Measurements from ENCODE around the gene DYNC1I1. TPM values are rescaled to one million over a fixed set of nuclear protein-coding genes. Genes with fewer than 3 reads are reported as not detected.
"Not testable (repeated sequence)": the region's sequence is repeated elsewhere in the genome, so short reads cannot be mapped to it uniquely, and the experiment has no call there.

Gene DYNC1I1
- total and polyA plus RNA-seq, 3 experiments from 2014 or later = not detected

DNA sequence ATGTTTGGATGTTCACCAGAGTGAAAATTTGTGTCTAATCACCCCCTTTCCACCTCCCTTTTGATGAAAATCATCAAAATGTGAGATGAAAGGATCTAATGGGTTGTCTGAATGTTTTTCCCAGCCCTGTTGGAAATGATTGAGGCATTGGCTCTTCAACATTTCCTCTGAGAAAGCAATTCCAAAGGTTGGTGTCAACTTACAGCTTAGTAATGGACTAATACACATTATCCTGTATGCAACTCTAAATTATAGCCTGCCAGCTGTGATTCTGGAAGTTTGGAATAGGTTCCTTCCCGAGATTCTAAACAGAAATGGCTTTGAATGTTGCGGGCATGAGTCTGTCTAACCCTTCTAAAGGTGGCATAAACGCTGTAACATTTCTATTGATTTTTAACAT, 152.9 kb downstream of the DYNC1I1 start:
- Histone ChIP-seq H3K4me1 (ENCODE audit: insufficient read depth, low read length) (no peaks in the 10 kb centered on the region), H3K27me3 (ENCODE audit: insufficient read depth, low read length, poor library complexity, severe bottlenecking) (no peaks in the 10 kb centered on the region), H3K36me3 (ENCODE audit: insufficient read depth, low read length) (no peaks in the 10 kb centered on the region), H3K4me3 (ENCODE audit: low read length) (no peak overlapping the region), H3K9me3 (ENCODE audit: low read length) (no peaks in the 10 kb centered on the region), H3K27ac (ENCODE audit: low read depth, low read length) (no peak overlapping the region)
- H3K9me3 Mint-ChIP-seq = no peaks in the 10 kb centered on the region
- H3K36me3 Mint-ChIP-seq = no peaks in the 10 kb centered on the region
- peaks cover 2 to 6% of the 10 kb centered on the region in 2 donors for H3K27me3 Mint-ChIP-seq
- no peak for DNase-seq
- POLR2A ChIA-PET = no interaction called here
- no peaks in the 10 kb centered on the region for H3K4me1 Mint-ChIP-seq
- no peak overlapping the region for H3K4me3 Mint-ChIP-seq
- CTCF ChIA-PET = interaction anchor here (1.2 kb wide), 1 partner anchor 8 kb away, joined by 5 read pairs; no protein-coding TSS in a partner anchor
- H3K27ac Mint-ChIP-seq = no peak overlapping the region

DNA sequence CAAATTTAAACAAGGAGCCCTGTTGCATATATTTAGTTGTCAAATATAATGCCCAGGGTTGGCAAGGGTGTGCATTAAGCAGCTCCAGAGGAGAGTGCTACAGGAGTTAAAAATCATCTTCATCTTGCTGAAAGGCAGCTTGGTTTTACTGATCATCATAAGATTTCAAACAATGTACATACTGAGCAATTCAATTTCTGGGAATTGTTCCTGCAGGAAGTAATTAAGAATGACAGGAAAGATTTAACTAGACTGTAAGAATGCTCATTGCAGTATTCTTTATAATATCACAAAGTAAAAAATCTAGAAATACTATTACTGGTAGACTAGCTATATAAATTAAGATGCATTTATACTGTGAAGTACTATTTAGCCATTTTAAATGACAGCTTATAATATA, 153.6 kb downstream of the DYNC1I1 start:
- H3K9me3 ChIP-seq (ENCODE audit: low read length) = no peaks in the 10 kb centered on the region
- no peaks in the 10 kb centered on the region for H3K9me3 Mint-ChIP-seq
- no peaks in the 10 kb centered on the region for H3K4me1 ChIP-seq (ENCODE audit: insufficient read depth, low read length)
- ChIA-PET POLR2A (no interaction called here), CTCF (interaction anchor here (1.2 kb wide), 1 partner anchor 9 kb away, joined by 5 read pairs; no protein-coding TSS in a partner anchor)
- H3K36me3 ChIP-seq (ENCODE audit: insufficient read depth, low read length) = no peaks in the 10 kb centered on the region
- no peak overlapping the region for H3K27ac Mint-ChIP-seq
- no peaks in the 10 kb centered on the region for H3K27me3 ChIP-seq (ENCODE audit: insufficient read depth, low read length, poor library complexity, severe bottlenecking)
- no peaks in the 10 kb centered on the region for H3K4me1 Mint-ChIP-seq
- H3K4me3 Mint-ChIP-seq = no peak overlapping the region
- no peak overlapping the region for H3K4me3 ChIP-seq (ENCODE audit: low read length)
- no peaks in the 10 kb centered on the region for H3K36me3 Mint-ChIP-seq
- peaks cover 2 to 8% of the 10 kb centered on the region in 2 donors for H3K27me3 Mint-ChIP-seq
- no peak overlapping the region for H3K27ac ChIP-seq (ENCODE audit: low read depth, low read length)
- no peak for DNase-seq

DNA sequence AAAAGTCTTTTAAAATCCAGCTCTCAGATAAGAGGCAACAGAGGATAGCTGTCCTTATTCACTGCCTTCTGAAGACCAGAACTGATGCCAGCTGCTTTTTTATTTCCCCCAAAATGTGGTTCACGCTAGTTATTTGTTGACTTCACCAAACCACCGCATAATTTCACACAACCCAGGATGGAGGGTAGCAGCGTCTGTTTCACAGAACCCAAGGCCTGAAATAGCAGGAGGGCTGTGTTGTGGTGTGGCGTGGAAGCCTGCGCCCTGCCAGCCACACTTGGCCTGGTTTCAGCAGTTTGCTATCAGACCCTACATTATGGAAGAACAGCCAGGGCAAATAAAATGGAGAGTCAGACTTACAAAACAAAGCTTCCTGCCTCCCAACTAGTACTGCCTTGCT, 155.4 kb downstream of the DYNC1I1 start:
- H3K4me3 ChIP-seq (ENCODE audit: low read length) = no peak overlapping the region
- H3K36me3 ChIP-seq (ENCODE audit: insufficient read depth, low read length) = no peaks in the 10 kb centered on the region
- ChIA-PET CTCF (interaction anchor here (1.1 kb wide), 1 partner anchor 11 kb away, joined by 3 read pairs; no protein-coding TSS in a partner anchor), POLR2A (no interaction called here)
- Mint-ChIP-seq H3K36me3 (no peaks in the 10 kb centered on the region), H3K27ac (no peak overlapping the region), H3K4me1 (no peaks in the 10 kb centered on the region), H3K4me3 (no peak overlapping the region), H3K9me3 (no peaks in the 10 kb centered on the region), H3K27me3 (peaks cover 2 to 12% of the 10 kb centered on the region in 2 donors)
- no peaks in the 10 kb centered on the region for H3K27me3 ChIP-seq (ENCODE audit: insufficient read depth, low read length, poor library complexity, severe bottlenecking)
- H3K9me3 ChIP-seq (ENCODE audit: low read length) = no peaks in the 10 kb centered on the region
- H3K4me1 ChIP-seq (ENCODE audit: insufficient read depth, low read length) = no peaks in the 10 kb centered on the region
- no peak overlapping the region for H3K27ac ChIP-seq (ENCODE audit: low read depth, low read length)
- DNase-seq = no peak

DNA sequence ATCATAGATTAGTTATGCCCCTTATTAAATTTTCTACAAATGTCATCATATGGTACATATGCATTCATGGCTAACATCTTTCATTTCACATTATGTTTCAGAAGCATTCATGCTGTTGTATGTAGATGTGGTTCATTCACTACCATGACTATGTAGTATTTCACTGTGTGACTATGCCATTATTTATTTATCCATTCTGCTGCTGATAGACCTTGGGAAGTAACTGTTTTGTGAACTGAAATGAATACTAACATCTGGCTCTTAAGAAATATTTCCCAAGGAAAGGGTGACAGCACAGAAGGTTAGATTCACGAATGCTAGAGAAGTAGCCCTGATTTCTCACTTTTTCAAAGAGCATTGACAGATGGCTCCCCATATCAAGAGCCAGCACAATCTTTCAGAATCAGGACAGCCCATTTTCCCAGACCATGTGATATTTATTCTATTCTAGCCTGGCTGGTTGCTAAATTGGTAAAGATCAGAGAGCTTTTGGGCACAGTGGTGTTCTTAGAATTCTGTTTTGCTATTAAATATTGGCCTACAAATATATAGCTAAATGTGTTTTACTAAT, 157.4 kb downstream of the DYNC1I1 start:
- no peaks in the 10 kb centered on the region for H3K9me3 ChIP-seq (ENCODE audit: low read length)
- no peaks in the 10 kb centered on the region for H3K36me3 ChIP-seq (ENCODE audit: insufficient read depth, low read length)
- H3K4me1 ChIP-seq (ENCODE audit: insufficient read depth, low read length) = no peaks in the 10 kb centered on the region
- H3K27me3 ChIP-seq (ENCODE audit: insufficient read depth, low read length, poor library complexity, severe bottlenecking) = no peaks in the 10 kb centered on the region
- DNase-seq = no peak
- CTCF ChIA-PET = no interaction called here
- H3K27ac ChIP-seq (ENCODE audit: low read depth, low read length) = no peak overlapping the region
- H3K27ac Mint-ChIP-seq = no peak overlapping the region
- H3K9me3 Mint-ChIP-seq = no peaks in the 10 kb centered on the region
- H3K4me1 Mint-ChIP-seq = no peaks in the 10 kb centered on the region
- peaks cover 2 to 16% of the 10 kb centered on the region in 2 donors for H3K27me3 Mint-ChIP-seq
- no peaks in the 10 kb centered on the region for H3K36me3 Mint-ChIP-seq
- no peak overlapping the region for H3K4me3 ChIP-seq (ENCODE audit: low read length)
- no peak overlapping the region for H3K4me3 Mint-ChIP-seq
- POLR2A ChIA-PET = no interaction called here

DNA sequence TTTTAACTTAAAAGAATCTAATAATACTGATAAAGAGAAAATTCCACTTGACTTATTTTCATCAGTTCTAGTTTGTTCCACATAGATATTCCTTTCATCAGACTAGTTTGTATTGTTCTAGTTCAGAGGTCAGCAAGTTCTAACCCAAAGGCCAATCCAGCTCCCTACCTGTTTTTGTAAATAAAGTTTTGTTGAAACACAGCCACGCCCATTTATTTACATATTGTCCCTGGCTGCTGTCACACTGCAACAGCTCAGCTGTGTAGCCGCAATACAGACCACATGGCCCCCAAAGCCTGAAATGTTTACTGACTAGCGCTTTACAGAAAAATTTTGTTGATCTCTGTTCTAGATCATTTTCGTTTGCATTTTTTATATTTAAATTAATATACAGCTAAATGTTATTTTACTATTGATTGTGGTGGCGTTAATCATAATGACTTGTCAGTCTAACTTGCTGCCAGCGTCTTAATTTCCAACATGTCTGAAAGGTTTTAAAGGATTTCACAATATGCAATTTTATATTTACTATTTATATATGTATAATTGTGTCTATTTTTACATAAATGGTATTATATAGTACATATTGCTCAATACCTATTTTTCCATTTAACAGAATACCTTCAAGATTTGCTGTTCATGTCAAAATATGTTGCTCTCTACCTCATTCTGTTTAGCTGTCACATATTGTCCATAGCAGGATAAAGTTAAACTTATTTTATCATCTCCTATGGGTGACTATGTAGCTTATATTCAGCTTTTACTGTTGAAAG, 159.3 kb downstream of the DYNC1I1 start:
- POLR2A ChIA-PET = no interaction called here
- H3K27ac ChIP-seq (ENCODE audit: low read depth, low read length) = no peak overlapping the region
- no peak overlapping the region for H3K4me3 ChIP-seq (ENCODE audit: low read length)
- Mint-ChIP-seq H3K27me3 (peaks cover 4 to 21% of the 10 kb centered on the region in 2 donors), H3K4me1 (no peaks in the 10 kb centered on the region), H3K36me3 (no peaks in the 10 kb centered on the region), H3K4me3 (no peak overlapping the region), H3K9me3 (no peaks in the 10 kb centered on the region), H3K27ac (no peak overlapping the region)
- DNase-seq = no peak
- no peaks in the 10 kb centered on the region for H3K27me3 ChIP-seq (ENCODE audit: insufficient read depth, low read length, poor library complexity, severe bottlenecking)
- H3K36me3 ChIP-seq (ENCODE audit: insufficient read depth, low read length) = no peaks in the 10 kb centered on the region
- H3K4me1 ChIP-seq (ENCODE audit: insufficient read depth, low read length) = no peaks in the 10 kb centered on the region
- CTCF ChIA-PET = no interaction called here
- H3K9me3 ChIP-seq (ENCODE audit: low read length) = no peaks in the 10 kb centered on the region

DNA sequence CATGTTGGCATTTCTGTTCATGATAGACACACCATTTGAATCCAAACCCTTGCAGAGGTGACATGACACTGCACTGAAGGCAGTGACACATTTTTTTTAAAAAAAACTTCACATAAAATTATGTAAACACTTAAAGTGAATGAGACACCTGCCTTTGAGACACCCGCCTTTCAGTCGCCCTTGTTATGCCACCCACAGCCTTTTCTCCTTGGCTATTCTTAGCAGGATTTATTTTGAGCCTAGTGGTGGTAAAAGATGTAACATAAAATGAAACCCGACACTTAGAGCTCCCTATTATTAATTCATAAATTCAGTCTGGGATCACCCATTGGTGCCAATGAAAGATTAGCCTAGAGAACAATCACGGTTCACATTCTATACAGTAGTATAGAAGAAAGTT, 161.3 kb downstream of the DYNC1I1 start:
- H3K9me3 ChIP-seq (ENCODE audit: low read length) = no peaks in the 10 kb centered on the region
- ChIA-PET CTCF (interaction anchor here (1.4 kb wide), 1 partner anchor 1131 kb away, joined by 3 read pairs; no protein-coding TSS in a partner anchor), POLR2A (no interaction called here)
- no peak overlapping the region for H3K27ac Mint-ChIP-seq
- no peak for DNase-seq
- H3K27me3 ChIP-seq (ENCODE audit: insufficient read depth, low read length, poor library complexity, severe bottlenecking) = no peaks in the 10 kb centered on the region
- H3K27me3 Mint-ChIP-seq = peaks cover 5 to 21% of the 10 kb centered on the region in 2 donors
- no peaks in the 10 kb centered on the region for H3K36me3 Mint-ChIP-seq
- H3K4me3 ChIP-seq (ENCODE audit: low read length) = no peak overlapping the region
- no peak overlapping the region for H3K4me3 Mint-ChIP-seq
- H3K36me3 ChIP-seq (ENCODE audit: insufficient read depth, low read length) = no peaks in the 10 kb centered on the region
- no peak overlapping the region for H3K27ac ChIP-seq (ENCODE audit: low read depth, low read length)
- H3K4me1 Mint-ChIP-seq = no peaks in the 10 kb centered on the region
- H3K4me1 ChIP-seq (ENCODE audit: insufficient read depth, low read length) = no peaks in the 10 kb centered on the region
- no peaks in the 10 kb centered on the region for H3K9me3 Mint-ChIP-seq

DNA sequence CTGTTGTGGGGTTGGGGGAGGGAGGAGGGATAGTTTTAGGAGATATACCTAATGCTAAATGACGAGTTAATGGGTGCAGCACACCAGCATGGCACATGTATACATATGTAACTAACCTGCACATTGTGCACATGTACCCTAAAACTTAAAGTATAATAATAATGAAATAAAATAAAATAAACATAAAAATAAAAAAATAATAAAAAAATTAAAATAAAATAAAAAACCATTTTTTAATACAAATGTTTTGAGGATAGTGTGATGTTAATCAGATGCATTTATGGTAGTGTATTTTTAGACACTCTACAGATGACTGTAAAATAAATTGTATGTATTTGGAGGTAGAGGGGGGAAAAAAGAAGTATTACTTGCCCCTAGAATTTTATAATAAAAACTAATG, 172.5 kb downstream of the DYNC1I1 start:
- H3K4me3 ChIP-seq (ENCODE audit: low read length); H3K27ac ChIP-seq (ENCODE audit: low read depth, low read length); H3K9me3 ChIP-seq (ENCODE audit: low read length); H3K9me3 Mint-ChIP-seq; CTCF ChIA-PET; H3K4me3 Mint-ChIP-seq; H3K27me3 Mint-ChIP-seq; H3K4me1 Mint-ChIP-seq; DNase-seq; H3K4me1 ChIP-seq (ENCODE audit: insufficient read depth, low read length); POLR2A ChIA-PET; H3K27me3 ChIP-seq (ENCODE audit: insufficient read depth, low read length, poor library complexity, severe bottlenecking); H3K27ac Mint-ChIP-seq; H3K36me3 ChIP-seq (ENCODE audit: insufficient read depth, low read length); H3K36me3 Mint-ChIP-seq: not testable (repeated sequence)

DNA sequence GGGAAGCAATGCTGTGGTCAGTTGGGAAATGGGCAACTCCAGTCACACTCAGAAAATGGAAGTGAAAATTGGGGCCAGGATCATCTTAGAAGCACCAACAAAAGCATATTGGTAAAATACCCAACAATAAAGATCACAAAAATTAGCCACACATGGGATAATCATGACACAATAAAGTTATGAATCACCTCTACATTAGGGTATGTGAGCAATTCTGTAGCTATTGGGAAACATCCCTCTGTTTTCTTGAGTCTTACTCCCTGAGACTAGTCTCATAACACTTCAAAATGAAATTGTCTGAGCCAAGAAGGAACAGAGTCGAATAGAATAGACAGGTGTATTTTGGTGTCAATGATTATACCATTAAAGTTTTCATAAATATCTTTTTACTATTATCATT, 178.3 kb downstream of the DYNC1I1 start:
- Mint-ChIP-seq H3K27me3 (peaks cover 6% of the 10 kb centered on the region in 2 donors), H3K36me3 (no peaks in the 10 kb centered on the region), H3K4me3 (no peak overlapping the region), H3K4me1 (no peaks in the 10 kb centered on the region), H3K27ac (no peak overlapping the region), H3K9me3 (peaks cover 0 to 2% (median 0%) of the 10 kb centered on the region in 5 donors)
- DNase-seq = no peak
- H3K27ac ChIP-seq (ENCODE audit: low read depth, low read length) = no peak overlapping the region
- no peak overlapping the region for H3K4me3 ChIP-seq (ENCODE audit: low read length)
- ChIA-PET CTCF (no interaction called here), POLR2A (no interaction called here)
- H3K9me3 ChIP-seq (ENCODE audit: low read length) = no peaks in the 10 kb centered on the region
- no peaks in the 10 kb centered on the region for H3K27me3 ChIP-seq (ENCODE audit: insufficient read depth, low read length, poor library complexity, severe bottlenecking)
- H3K4me1 ChIP-seq (ENCODE audit: insufficient read depth, low read length) = no peaks in the 10 kb centered on the region
- H3K36me3 ChIP-seq (ENCODE audit: insufficient read depth, low read length) = no peaks in the 10 kb centered on the region

All from CD8-positive, alpha-beta memory T cell (primary cell).